OCI-LY7 (cell line): Measurements from ENCODE around the gene TNFRSF9.

Experiments used
- CTCF ChIP-seq: fragments of 200-600 bp; sonication (generic); conservative IDR thresholded peaks from 2 replicates; pipeline ENCODE4 v1.5.1; 2014; ENCODE audit warnings: mild to moderate bottlenecking, antibody characterized with exemption, low read length, moderate library complexity, mixed read lengths
- EZH2phosphoT487 ChIP-seq: fragments of 200-600 bp; sonication (generic); IDR thresholded peaks from 2 replicates; pipeline ENCODE4 v1.6.1; 2018; ENCODE audit warnings: low read depth, borderline replicate concordance, mild to moderate bottlenecking, mixed run types, antibody characterized with exemption, low read length, moderate library complexity, mixed read lengths

GRCh38 chr1:7940034-7940433 is 605 bp downstream of the TNFRSF9 start:
- TF ChIP-seq CTCF (no peak), EZH2phosphoT487 (no peak)
